Fibroblast of mammary gland (primary cell): Measurements from ENCODE around the gene FNDC1.

Experiments
- DNase-seq: peaks from one replicate; pipeline ENCODE4 v3.0.0-alpha.2; 2010; ENCODE audit warnings: low read depth
- H3K4me3 ChIP-seq: 2 replicates; pipeline ENCODE4 v1.5.1; 2011; ENCODE audit warnings: low read depth, mild to moderate bottlenecking, low read length, moderate library complexity; ENCODE audit not compliant: control insufficient read depth
- TF ChIP-seq, protein P1 (sequence below): conservative IDR thresholded peaks from 2 replicates; pipeline ENCODE4 v1.5.1; 2011; ENCODE audit warnings: low read depth, low read length, inconsistent platforms; ENCODE audit not compliant: control insufficient read depth, insufficient read depth

The FNDC1 gene

DNA sequence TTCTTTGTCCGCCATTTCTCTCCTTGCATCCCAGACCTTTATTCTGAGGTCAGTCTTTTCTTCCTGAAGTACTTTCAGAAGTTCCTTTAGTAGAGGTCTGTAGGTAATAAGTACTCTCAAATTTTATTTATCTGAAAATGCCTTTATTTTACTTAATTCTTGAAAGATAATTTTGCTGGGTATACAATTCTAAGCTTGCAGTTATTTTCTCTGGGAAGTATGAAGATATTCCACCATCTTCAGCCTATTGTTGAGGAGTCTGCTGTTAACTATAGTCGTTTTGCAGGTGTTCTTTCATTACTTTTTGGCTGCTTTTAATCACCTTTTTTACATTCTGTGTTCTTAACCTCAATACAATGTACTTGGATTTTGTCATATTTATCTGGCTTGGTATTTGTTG is 13.5 kb upstream of the FNDC1 start:
- TF ChIP-seq, protein P1, sequence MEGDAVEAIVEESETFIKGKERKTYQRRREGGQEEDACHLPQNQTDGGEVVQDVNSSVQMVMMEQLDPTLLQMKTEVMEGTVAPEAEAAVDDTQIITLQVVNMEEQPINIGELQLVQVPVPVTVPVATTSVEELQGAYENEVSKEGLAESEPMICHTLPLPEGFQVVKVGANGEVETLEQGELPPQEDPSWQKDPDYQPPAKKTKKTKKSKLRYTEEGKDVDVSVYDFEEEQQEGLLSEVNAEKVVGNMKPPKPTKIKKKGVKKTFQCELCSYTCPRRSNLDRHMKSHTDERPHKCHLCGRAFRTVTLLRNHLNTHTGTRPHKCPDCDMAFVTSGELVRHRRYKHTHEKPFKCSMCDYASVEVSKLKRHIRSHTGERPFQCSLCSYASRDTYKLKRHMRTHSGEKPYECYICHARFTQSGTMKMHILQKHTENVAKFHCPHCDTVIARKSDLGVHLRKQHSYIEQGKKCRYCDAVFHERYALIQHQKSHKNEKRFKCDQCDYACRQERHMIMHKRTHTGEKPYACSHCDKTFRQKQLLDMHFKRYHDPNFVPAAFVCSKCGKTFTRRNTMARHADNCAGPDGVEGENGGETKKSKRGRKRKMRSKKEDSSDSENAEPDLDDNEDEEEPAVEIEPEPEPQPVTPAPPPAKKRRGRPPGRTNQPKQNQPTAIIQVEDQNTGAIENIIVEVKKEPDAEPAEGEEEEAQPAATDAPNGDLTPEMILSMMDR: no peak
- no peak overlapping the region for H3K4me3 ChIP-seq

DNA sequence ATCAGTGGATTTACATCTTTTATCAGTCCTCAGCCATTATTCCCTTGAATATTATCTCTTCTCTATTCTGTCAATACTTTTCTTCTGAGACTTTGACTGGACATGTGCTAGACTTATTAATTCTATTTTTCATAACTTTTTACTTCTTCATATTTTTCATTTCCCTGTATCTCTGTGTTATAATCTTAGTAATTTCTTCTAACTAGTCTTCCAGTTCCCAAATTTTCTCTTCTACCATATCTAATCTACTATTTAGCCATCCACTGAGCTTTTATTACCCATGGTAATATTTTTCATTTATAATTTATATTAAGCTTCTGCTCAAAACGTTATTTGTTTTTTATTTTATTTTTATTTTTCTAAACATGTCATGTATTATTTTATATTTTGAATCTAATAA is 13.1 kb upstream of the FNDC1 start:
- DNase-seq: no peak
- no peak overlapping the region for H3K4me3 ChIP-seq
- TF ChIP-seq, protein P1: no peak

More for the DNA sequence above, 13.5 kb upstream of the FNDC1 start:
- no peak for DNase-seq

DNA sequence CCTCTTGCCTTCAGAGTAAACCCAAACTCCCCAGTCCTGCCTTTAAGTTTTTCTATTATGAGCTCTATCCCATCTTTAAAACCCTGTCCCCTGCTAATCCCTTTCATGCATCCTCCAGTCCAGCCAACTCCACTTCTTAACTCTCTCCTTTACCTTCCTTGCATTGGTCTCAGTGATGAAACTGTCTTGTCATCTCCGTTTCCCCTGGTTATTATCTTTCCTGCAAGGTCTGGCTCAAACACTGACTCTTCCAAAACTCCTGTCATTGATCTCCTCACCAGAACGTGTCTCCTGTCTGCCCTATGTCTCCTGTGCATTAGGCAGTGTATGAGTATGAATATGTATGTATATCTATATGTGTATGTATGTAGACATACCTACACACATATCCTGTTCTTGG is 11.8 kb upstream of the FNDC1 start:
- no peak overlapping the region for H3K4me3 ChIP-seq
- TF ChIP-seq, protein P1: no peak
- no peak for DNase-seq

DNA sequence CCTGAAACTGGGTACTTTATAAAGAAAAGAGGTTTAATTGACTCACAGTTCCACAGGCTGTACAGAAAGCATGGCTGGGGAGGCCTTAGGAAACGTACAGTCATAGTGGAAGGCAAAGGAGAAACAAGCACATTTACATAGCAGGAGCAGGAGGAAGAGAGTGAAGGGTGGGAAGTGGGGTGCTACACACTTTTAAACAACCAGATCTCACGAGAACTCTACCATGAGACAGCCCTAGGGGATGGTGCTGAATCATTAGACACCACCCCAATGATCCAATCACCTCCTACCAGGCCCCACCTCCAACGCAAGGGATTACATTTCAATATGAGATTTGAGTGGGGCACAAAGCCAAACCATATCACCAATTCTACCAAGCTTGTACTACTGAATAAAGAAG is 7.4 kb upstream of the FNDC1 start:
- TF ChIP-seq, protein P1: no peak
- DNase-seq: no peak
- no peak overlapping the region for H3K4me3 ChIP-seq

DNA sequence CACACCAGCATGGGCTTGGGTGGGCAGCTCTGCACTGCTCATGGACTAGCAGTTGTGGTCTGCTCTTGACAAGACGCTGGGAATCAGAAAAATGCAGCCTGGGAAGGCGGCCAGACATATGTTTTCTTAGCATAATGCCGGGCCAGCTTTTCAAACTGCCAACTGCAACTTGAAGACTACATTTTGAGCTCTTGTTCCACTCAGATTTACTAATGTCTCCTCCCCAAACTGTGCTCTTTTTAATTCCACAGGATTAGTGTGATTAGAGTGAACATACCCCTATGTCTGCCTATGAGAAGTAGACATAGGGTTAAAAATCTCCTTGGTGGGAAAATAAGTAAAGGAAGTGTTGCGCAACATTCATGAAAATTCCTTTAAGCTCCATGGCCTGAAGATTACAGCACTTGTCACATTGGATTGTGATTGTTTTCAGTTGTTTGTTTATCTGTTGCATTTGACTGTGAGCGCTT is 5.3 kb upstream of the FNDC1 start:
- peak; percentile 49 for DNase-seq
- no peak overlapping the region for H3K4me3 ChIP-seq
- TF ChIP-seq, protein P1: no peak

DNA sequence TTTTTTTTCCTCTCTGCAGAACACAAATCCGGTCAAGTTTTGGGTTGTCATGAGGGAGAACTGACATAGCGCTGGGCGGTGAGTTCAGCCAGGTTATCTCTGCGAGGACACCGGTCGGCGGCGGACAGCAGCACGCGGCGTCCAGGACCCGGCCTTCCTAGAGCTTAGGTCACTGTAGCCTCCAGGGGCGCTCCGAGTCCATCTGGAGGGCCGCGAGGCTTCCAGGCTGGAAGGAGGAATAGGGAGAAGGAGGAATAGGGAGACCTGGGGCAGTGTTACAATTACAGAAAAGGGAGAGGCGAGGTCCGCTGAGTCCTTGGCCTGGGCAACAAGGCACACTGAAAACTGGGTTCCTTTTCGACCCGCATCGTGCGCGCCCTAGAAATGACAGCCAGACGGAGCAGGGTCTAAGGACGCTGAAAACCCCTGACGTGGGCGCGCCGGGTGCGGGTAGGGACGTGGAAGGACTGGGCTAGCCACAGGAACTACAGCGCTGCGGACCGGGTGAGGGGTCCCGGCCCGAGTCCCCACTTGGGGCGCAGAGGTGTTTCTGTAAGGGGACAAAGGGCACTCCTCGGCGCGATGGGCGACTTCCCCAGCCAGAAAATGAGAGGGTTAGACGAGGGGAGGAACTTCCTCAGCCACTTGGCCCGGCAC is 536 bp upstream of the FNDC1 start:
- DNase-seq: peak; percentile 47
- peak overlapping the region; percentile 22 for H3K4me3 ChIP-seq
- TF ChIP-seq, protein P1: peak; percentile 30

DNA sequence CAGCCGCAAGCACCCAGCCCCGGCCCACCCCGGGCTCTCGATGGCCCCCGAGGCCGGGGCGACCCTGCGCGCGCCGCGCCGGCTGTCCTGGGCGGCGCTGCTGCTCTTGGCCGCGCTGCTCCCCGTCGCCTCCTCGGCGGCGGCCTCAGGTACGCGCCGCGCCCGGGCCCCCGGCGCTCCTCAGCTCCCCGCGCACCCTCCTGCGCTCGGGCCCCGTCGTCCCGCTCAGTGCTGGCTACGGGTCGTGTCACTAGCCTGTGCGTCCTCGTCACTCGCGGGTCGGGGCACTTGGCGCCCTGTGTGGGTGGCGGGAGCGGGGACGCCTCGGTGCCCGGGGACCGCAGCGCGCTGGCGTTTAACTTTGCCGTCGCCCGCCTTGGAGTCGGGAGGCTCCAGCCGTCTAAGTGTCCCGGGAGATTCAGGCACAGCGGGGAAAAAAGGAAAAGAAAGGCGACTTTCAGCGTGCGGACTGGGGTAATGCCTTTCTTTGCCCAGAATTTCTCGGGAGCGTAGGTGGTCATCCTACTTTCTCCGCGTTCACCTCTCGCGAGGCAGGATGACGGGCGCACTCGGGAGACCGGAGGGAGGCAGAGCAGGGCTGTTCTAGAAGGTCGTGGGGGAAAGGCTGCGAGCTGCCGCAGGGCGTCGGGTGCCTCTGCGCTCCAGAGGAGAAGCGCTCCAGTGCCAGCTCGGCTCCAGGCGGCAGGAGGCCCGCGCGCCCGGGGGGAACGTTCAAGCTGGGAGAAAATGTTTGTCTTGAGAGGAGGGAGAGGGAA is 545 bp downstream of the FNDC1 start:
- peak overlapping the region; percentile 4 for H3K4me3 ChIP-seq
- DNase-seq: peak; percentile 30
- TF ChIP-seq, protein P1: no peak
